ENCODE results near the gene PACRG.

DNA sequence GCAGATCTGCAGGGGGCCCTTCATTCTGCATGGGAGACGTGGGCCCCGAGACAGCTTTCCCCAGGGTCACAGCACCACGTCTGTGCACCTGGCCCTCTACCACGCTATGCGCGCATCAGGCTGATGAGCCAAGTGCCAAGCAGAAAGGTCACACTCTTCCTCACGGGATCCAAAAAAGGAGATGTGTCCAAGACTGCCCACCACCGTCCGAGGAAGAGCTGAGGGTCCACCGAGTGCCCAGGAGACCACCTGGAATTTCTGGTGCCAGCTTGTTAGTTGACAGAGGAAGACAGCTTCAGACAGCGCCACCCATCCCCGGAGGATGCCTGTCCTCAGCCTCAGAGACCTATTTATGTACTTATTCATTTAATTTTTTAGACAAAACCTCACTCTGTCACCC is 609.2 kb downstream of the PACRG start:
- TF ChIP-seq, protein P1, sequence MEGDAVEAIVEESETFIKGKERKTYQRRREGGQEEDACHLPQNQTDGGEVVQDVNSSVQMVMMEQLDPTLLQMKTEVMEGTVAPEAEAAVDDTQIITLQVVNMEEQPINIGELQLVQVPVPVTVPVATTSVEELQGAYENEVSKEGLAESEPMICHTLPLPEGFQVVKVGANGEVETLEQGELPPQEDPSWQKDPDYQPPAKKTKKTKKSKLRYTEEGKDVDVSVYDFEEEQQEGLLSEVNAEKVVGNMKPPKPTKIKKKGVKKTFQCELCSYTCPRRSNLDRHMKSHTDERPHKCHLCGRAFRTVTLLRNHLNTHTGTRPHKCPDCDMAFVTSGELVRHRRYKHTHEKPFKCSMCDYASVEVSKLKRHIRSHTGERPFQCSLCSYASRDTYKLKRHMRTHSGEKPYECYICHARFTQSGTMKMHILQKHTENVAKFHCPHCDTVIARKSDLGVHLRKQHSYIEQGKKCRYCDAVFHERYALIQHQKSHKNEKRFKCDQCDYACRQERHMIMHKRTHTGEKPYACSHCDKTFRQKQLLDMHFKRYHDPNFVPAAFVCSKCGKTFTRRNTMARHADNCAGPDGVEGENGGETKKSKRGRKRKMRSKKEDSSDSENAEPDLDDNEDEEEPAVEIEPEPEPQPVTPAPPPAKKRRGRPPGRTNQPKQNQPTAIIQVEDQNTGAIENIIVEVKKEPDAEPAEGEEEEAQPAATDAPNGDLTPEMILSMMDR (conservative IDR thresholded peaks at IDR 0.05 in 1 of 2, IDR thresholded peaks at IDR 0.05 in 1 of 2; ENCODE audit: extremely low read depth in 1 of 2, insufficient read depth in 1 of 2, low read depth in 1 of 2, low read length in 2 of 2), result no peak
- no peak for TF ChIP-seq EZH2 (IDR thresholded peaks at IDR 0.05; ENCODE audit: borderline replicate concordance, low read length)
